PC-3 (cell line): ENCODE measurements around the gene TMEM181. TPM values are rescaled to one million over a fixed set of nuclear protein-coding genes. Genes with fewer than 3 reads are reported as not detected.

Experiments used
- ATAC-seq: fragments of 200-7000 bp; cut with Tn5 transposase; 2 replicates; pipeline ENCODE4 v1.9.1; 2020; ENCODE audit warnings: mild to moderate bottlenecking, moderate library complexity
- BruUV-seq: library from RNA; stranded (reverse); fragments of 400-500 nt; replicated peaks from 2 replicates; lab custom pipeline; 2021; lab: Mats Ljungman, UMichigan
- CTCF ChIA-PET: fragments of 300-600 bp; sonication (Branson Sonifier 250); formaldehyde crosslinking; loops from one replicate; lab custom pipeline; 2022; ENCODE audit warnings: antibody characterized with exemption; lab: Charles Lee
- POLR2A ChIA-PET: fragments of 300-600 bp; sonication (Branson Sonifier 250); formaldehyde crosslinking; loops from one replicate; lab custom pipeline; 2022; ENCODE audit warnings: antibody characterized with exemption; ENCODE audit not compliant: unreplicated experiment; lab: Charles Lee
- DNase-seq: peaks from one replicate; pipeline ENCODE4 v3.0.0-alpha.2; 2015
- H2AFZ ChIP-seq: fragments of 300-600 bp; sonication (generic); 2 replicates; pipeline ENCODE4 v1.6.0; 2016; ENCODE audit warnings: antibody characterized with exemption, low read length
- H3F3A ChIP-seq: fragments of 300-600 bp; sonication (generic); one replicate; pipeline ENCODE4 v1.6.0; 2017; ENCODE audit warnings: antibody characterized with exemption, low read length, control low read depth, mild to moderate bottlenecking; ENCODE audit not compliant: unreplicated experiment
- H3K27ac ChIP-seq: fragments of 300-600 bp; sonication (generic); 2 replicates; pipeline ENCODE4 v1.5.1; 2016; ENCODE audit warnings: mild to moderate bottlenecking, low read length
- H3K27me3 ChIP-seq: fragments of 300-600 bp; sonication (generic); 2 replicates; pipeline ENCODE4 v1.6.1; 2016; ENCODE audit warnings: low read length, mixed read lengths
- H3K36me3 ChIP-seq: fragments of 300-600 bp; sonication (generic); 2 replicates; pipeline ENCODE4 v1.6.1; 2016; ENCODE audit warnings: low read depth, mixed run types, low read length, mixed read lengths
- H3K4me1 ChIP-seq: fragments of 300-600 bp; sonication (generic); 2 replicates; pipeline ENCODE4 v1.5.1; 2016; ENCODE audit warnings: low read length; ENCODE audit not compliant: insufficient read depth
- H3K4me2 ChIP-seq: fragments of 300-600 bp; sonication (generic); 2 replicates; pipeline ENCODE4 v1.6.0; 2016; ENCODE audit warnings: low read length
- H3K4me3 ChIP-seq: fragments of 300-600 bp; sonication (generic); 2 replicates; pipeline ENCODE4 v1.5.1; 2016; ENCODE audit warnings: mild to moderate bottlenecking, low read length, mixed read lengths
- H3K79me2 ChIP-seq: fragments of 300-600 bp; sonication (generic); 2 replicates; pipeline ENCODE4 v1.6.1; 2017; ENCODE audit warnings: low read length, mixed read lengths
- H3K9ac ChIP-seq: fragments of 300-600 bp; sonication (generic); 2 replicates; pipeline ENCODE4 v1.6.0; 2016; ENCODE audit warnings: mild to moderate bottlenecking, low read length
- H3K9me2 ChIP-seq: fragments of 300-600 bp; sonication (generic); replicated peaks from 2 replicates; pipeline ENCODE4 v1.6.1; 2016; ENCODE audit warnings: mixed run types, low read length, mixed read lengths
- H3K9me3 ChIP-seq: fragments of 300-600 bp; sonication (generic); 2 replicates; pipeline ENCODE4 v1.6.1; 2016; ENCODE audit warnings: low read length, mixed read lengths
- H4K20me1 ChIP-seq: fragments of 300-600 bp; sonication (generic); 2 replicates; pipeline ENCODE4 v1.6.1; 2016; ENCODE audit warnings: low read length, mixed read lengths
- EZH2 ChIP-seq: fragments of 300-600 bp; sonication (generic); IDR thresholded peaks from one replicate; pipeline ENCODE4 v1.6.1; 2017; ENCODE audit warnings: antibody characterized with exemption, mild to moderate bottlenecking, low read length; ENCODE audit not compliant: unreplicated experiment
- EZH2phosphoT487 ChIP-seq: fragments of 300-600 bp; sonication (generic); IDR thresholded peaks from 2 replicates; pipeline ENCODE4 v1.6.1; 2018; ENCODE audit warnings: mild to moderate bottlenecking, antibody characterized with exemption, low read length, borderline replicate concordance
- intact Hi-C: fragments of 100-400 bp; cut with micrococcal nuclease; formaldehyde crosslinking; loops from 2 replicates; pipeline ENCODE4 v1.9.0; 2023
- microRNA-seq: library from miRNA; unstranded; fragments of <30 nt; microRNA quantifications from one replicate; pipeline ENCODE4 v1.1.0, GENCODE V29; 2020; ENCODE audit not compliant: unreplicated experiment
- total RNA-seq: library from RNA; depleted of rRNA; stranded (reverse); fragments of >200 nt; gene quantifications from 2 replicates; pipeline ENCODE4 v1.2.3, GENCODE V29; 2014; rRNA removed
- TF ChIP-seq, protein P1 (sequence below): fragments of 300-600 bp; sonication (generic); conservative IDR thresholded peaks from 2 replicates; pipeline ENCODE4 v1.5.1; 2017; ENCODE audit warnings: antibody characterized with exemption, low read depth, mild to moderate bottlenecking, low read length

Gene TMEM181
- total RNA-seq, 1 experiment from 2014 or later = 13.7 TPM

DNA sequence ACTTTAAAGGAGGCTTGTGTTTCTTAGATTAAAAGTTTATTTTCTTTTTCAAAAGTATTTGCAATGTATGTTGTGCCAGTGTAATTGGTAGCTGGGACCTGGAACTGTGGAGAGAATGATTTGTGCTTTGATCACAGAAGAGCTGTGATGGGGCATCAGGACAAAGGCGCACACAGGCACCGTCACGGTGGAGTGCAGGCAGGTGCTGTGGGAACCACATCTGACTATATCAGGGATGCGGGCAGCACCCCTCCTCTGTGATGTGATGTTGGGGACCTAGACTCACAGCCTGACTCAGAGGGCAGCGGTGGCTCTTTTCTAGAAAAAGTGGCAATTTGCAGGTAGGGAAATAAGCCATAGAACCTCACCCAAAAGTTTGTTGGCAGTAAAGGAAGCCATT is 124.4 kb downstream of the TMEM181 start:
- ChIA-PET CTCF (no interaction called here), POLR2A (no interaction called here)
- intact Hi-C loops = no loop called here
- H4K20me1 ChIP-seq = no peaks in the 10 kb centered on the region
- H3K9me2 ChIP-seq = no peaks in the 10 kb centered on the region
- no peak overlapping the region for H3K4me2 ChIP-seq
- no TSS peak for BruUV-seq
- H3K9ac ChIP-seq = no peak overlapping the region
- no peak overlapping the region for H3K4me3 ChIP-seq
- no peaks in the 10 kb centered on the region for H3F3A ChIP-seq
- no peaks in the 10 kb centered on the region for H3K27me3 ChIP-seq
- H3K27ac ChIP-seq = no peak overlapping the region
- no peak overlapping the region for H2AFZ ChIP-seq
- TF ChIP-seq EZH2 (no peak), EZH2phosphoT487 (no peak)
- TF ChIP-seq, protein P1, sequence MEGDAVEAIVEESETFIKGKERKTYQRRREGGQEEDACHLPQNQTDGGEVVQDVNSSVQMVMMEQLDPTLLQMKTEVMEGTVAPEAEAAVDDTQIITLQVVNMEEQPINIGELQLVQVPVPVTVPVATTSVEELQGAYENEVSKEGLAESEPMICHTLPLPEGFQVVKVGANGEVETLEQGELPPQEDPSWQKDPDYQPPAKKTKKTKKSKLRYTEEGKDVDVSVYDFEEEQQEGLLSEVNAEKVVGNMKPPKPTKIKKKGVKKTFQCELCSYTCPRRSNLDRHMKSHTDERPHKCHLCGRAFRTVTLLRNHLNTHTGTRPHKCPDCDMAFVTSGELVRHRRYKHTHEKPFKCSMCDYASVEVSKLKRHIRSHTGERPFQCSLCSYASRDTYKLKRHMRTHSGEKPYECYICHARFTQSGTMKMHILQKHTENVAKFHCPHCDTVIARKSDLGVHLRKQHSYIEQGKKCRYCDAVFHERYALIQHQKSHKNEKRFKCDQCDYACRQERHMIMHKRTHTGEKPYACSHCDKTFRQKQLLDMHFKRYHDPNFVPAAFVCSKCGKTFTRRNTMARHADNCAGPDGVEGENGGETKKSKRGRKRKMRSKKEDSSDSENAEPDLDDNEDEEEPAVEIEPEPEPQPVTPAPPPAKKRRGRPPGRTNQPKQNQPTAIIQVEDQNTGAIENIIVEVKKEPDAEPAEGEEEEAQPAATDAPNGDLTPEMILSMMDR = no peak
- no peaks in the 10 kb centered on the region for H3K36me3 ChIP-seq
- ATAC-seq = no peak
- H3K79me2 ChIP-seq = no peaks in the 10 kb centered on the region
- H3K9me3 ChIP-seq = no peaks in the 10 kb centered on the region
- no peak for DNase-seq
- H3K4me1 ChIP-seq = peaks cover 26% of the 10 kb centered on the region

DNA sequence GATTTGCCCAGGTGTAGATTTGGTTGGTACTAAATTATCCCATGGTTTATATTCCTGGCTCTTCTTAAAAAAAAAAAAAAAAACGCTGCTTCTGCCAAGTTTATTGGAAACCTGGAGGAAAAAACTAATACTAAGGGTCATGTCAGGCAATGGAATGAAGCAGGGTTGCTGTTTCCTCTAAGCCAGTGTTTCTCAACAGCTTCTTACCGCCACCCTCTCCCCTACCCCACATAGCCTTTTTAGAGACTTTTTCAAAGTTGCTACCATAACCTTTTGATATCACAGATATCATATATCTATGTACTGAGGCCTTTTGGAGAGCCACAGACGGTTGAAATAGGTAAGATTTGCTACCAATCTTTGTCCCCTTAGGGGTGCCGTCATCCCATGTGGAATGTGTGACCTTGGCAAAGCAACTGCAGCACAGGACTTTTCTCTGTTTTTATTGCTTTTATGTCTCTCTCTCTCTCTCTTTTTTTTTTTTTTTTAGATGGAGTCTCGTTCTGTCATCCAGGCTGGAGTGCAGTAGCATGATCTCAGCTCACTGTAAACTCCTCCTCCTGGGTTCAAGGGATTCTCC is 124.9 kb downstream of the TMEM181 start:
- no peaks in the 10 kb centered on the region for H3K9me2 ChIP-seq
- no TSS peak for BruUV-seq
- no peaks in the 10 kb centered on the region for H3K27me3 ChIP-seq
- H3K4me3 ChIP-seq = no peak overlapping the region
- ChIA-PET CTCF (no interaction called here), POLR2A (no interaction called here)
- ATAC-seq = no peak
- H3K4me2 ChIP-seq = no peak overlapping the region
- no peaks in the 10 kb centered on the region for H3K36me3 ChIP-seq
- TF ChIP-seq EZH2 (no peak), EZH2phosphoT487 (no peak)
- TF ChIP-seq, protein P1 = no peak
- no peaks in the 10 kb centered on the region for H3K9me3 ChIP-seq
- no peaks in the 10 kb centered on the region for H3F3A ChIP-seq
- intact Hi-C loops = loop anchor here (5.0 kb wide), 1 partner anchor 43 kb away; the partner anchor contains the start of gene DYNLT1
- no peak for DNase-seq
- no peaks in the 10 kb centered on the region for H4K20me1 ChIP-seq
- no peak overlapping the region for H3K27ac ChIP-seq
- H3K79me2 ChIP-seq = no peaks in the 10 kb centered on the region
- no peak overlapping the region for H3K9ac ChIP-seq
- no peak overlapping the region for H2AFZ ChIP-seq
- H3K4me1 ChIP-seq = peaks cover 29% of the 10 kb centered on the region

Small RNA genes lying within 50 kb of the gene (microRNA-seq; reads per million reads assigned to microRNA genes)
- not detected for gene MIR7161

Other genes starting within 250 kb of the TMEM181 start
- 21.5 and 29.5 TPM in 2 replicates for gene TULP4, start 247.6 kb upstream of the TMEM181 start, total RNA-seq
- 35.0 and 50.5 TPM in 2 replicates for gene DYNLT1, start 84.7 kb downstream of the TMEM181 start, total RNA-seq
- 1.7 and 1.8 TPM in 2 replicates for gene SYTL3, start 90.0 kb downstream of the TMEM181 start, total RNA-seq